HG03457 (cell line): ENCODE results near the gene TIAM1.

ENCODE experiments used
- ATAC-seq: cut with Tn5 transposase; IDR thresholded peaks from one replicate; pipeline ENCODE4 v1.9.1; 2021; ENCODE audit warnings: moderate number of reproducible peaks; ENCODE audit not compliant: unreplicated experiment

TIAM1 gene

DNA sequence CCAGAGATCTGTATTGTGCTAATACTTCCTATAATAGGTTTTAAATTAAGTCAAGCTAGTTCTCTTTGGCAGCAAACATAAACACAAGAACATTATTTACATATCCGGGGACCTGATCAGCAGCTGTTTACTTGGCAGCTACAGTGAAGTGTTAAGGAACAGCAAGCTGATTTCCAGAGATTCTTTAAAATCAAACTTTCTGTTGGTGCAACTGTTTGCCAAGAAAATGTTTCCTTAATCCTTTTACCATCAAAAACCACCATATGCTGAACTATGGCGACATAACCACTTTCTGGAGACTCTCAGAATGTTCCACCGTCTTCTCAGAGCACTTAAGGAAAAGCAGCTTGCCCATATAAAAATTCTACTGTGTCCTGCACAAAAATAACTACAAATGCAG, 198.8 kb downstream of the TIAM1 start:
- no peak for ATAC-seq

DNA sequence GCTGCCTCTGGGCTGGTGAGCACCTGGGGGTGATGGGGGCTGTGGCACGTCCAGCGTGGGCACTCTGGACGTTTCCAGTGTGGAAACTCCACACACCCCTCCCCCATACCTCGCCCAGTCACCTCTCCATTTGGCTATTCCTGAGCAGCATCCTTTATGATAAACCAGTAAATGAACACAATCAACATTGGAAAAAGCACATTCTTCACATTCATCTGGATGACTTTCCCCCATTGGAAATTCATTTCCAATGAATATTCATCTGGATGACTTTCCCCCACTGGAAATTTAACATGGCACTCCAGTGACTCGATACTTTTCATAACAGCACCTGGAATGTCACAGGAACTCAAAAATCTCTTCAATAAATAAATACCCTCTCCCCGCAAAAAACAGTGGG, 201.0 kb downstream of the TIAM1 start:
- no peak for ATAC-seq

DNA sequence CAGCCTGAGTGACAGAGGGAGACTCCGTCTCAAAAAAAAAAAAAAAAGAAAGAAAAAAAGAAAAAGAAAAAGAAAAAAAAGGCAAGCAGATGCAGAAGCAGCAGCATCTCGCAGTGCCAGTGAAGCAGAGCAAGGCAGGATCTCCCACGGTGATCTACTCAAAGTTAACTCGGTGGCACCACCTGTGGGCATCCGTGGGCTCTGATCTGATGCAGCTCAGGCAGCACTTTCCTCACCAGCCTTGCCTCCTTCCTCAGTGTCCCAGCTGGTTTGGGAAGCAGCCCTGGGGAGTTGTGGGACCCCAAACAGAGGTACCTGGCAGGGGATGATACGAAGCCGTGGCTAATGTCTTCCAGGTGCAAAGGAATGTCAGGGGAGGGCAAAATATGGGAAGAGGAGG, 201.5 kb downstream of the TIAM1 start:
- ATAC-seq = no peak

DNA sequence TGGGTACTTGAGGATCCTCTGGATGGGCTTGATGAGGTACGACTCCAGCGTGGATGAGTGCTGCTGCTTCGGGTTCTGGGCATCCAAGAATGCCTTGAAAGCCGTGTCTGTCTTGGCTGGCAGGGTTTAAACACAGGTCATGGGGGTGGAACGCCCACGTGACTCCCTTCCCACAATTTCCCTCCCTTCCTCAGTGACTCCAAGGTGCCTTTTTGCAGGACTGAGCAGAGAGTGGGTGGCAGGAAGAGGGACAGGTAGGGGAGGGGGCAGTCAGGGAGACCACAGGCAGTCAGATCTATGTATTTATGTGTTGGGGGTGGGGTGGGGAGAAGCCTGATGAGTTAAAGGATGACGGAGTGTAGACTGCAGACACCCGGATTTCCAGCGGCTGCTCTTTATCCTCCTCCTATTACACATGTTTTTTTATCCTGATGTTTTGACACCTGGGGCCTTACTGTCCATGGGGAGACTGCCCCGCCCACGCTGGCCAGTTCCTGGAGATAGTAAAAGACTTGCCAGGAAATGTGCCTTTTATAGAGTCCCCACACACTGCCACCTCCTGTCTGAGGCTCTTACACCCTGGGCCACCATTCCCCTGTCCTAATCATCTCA, 202.6 kb downstream of the TIAM1 start:
- ATAC-seq = no peak

DNA sequence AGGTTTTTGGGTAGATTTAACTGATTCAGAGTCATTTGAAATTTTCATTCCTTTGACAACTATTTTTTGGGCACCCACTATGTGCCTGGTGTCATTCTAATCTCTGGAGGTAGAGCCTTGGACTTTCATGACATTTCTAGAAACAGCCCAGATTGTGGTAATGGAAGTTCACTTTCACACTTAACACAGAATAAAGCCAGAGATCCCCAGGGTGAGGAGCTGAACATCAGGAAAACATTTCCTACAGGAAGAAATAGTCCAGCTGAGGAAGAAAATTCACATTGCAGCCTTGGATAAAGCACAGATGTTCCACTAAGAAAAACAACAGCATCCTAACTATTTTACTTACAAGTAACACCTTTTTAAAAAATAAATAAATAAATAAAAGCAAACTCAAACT, 203.4 kb downstream of the TIAM1 start:
- no peak for ATAC-seq

DNA sequence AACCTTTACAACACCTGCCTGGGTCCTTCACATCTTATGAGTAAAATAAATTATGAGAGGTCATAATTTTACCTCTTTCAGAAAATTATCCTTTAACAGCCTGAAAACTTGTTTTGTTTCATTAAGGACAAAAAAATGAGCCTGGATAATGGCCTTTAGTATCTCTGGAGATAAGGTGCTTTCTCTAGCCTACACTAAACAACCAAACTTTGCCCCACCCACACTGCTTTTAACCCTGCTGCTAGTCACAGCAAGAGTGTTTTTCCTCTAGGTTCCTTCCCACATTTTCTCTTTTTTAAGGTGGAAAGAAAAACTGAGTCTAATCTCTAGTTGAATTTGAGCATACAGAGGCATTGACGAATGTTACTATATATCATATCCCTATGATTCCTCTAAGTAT, 204.0 kb downstream of the TIAM1 start:
- no peak for ATAC-seq

DNA sequence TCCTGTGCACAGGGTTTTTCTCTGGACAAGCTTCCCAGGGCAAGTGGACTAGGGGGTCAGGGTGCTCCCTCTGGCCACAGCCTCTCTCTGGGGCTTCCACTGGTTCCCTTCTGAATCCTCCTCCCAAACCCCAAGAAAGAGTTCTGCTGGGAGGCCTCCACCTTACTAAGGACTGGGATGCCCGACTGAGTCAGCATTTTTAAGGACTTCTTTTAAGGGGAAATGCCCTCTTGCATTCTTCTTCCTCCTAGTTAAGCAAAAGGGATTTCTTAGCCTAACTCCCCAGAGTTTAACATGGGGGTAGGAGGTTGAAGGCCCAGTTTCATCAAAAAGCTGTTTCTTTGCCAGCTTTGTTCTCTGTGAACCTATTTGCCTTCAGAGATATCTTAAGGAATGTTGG, 206.1 kb downstream of the TIAM1 start:
- no peak for ATAC-seq

DNA sequence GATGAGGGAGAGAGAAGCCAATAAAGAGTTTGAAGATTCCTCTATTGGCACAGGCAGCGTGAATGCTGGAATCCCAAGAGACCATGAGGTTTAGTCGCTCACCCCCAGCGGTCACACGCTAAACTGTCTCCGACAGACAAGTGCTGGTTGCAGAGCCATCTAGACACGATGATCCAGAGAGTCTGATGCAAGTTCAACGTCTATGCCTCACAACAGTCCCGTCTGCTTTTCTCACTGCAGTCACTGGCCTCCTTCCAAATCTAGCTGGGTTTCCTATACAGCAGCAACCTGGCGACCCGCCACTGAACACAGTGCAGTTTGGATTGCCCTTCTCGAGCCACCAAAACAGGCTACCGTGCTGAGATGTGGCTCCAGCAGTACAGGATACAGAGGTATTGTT, 207.2 kb downstream of the TIAM1 start:
- no peak for ATAC-seq

DNA sequence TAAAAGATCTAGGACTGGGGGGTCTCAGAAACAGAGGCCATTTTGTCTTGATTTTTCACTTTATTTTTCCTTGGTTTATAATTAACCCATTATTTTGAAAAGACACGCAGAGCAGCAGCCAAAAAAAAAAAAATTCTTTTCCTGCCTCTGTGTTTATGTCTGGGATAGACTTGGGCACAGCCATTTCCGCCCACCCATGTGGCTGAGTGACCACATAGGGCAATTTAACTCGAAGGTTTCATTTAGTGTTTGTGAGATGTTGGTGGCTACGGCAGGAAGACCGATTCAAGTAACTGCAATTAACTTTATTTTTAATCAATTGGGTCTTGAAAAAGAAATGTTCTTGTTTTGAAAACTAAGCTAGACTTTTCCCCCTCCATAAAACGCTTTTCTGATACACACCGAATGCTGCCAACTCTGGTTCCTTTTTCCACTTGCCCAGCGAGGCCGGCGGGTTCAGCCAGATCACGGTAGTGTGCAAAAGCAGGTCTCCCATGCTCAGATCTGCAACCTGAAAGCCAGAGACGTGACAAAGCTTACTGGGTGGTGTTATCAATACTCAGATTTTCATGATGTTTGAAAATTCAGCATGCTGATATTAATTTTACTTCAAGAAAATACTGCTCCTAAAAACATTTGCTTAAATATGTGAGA, 208.4 kb downstream of the TIAM1 start:
- no peak for ATAC-seq

DNA sequence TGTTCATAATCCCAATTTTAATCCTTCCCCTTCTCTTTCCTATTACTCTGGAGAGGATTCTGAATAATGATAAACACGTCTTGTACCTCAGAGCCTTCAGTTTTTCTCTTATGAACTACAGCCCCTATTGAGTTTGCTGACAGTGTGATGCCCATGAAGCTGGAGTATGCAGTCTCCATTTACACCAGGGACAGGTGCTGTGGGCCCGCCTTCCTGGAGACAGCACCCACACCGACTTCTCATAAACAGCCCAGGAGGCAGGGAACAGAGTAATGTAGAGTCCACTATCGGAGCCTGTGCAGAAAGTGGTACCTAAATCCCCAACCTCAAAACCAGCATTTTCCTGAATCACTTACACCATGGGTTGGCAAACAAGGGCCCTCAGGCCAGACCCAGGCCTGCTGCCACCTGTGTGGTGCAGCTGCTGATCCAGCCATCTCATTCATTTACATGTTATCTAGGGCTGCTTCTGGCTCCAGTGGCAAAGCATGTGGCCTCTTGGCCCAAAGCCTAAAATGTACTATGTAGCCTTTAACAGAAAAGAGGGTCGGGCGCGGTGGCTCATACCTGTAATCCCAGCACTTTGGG, 210.7 kb downstream of the TIAM1 start:
- no peak for ATAC-seq

DNA sequence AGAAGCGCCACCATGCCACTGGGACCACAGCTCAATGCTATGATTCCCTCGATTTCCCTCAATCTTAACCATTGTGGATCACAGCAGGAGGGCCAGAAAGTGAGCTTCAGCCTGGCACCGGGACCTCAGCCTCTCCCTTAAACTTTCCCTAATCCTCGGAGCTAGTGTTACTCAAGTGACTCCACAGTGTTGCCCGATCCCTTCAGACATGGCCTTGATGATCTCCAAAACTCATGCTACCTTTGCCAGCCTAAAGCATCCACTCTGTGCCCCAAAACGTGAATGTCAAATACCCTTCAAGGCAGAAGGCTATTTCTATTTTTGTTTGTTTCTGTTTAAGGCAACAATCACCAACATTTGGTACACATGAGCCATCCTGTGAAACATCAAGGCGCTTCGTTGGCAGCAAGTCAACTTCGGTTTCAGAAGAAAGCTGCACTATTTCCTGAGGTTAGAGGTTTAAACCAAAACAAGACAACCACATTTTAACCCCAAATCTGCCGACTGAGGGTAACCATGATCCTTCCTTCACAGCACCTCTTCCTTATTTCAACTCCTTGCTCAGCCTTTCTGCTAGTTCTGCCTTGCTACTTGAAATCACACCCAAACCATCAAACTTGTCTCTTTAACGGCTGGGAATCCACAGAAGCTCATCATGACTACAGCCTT, 211.4 kb downstream of the TIAM1 start:
- ATAC-seq = peak; percentile 69

DNA sequence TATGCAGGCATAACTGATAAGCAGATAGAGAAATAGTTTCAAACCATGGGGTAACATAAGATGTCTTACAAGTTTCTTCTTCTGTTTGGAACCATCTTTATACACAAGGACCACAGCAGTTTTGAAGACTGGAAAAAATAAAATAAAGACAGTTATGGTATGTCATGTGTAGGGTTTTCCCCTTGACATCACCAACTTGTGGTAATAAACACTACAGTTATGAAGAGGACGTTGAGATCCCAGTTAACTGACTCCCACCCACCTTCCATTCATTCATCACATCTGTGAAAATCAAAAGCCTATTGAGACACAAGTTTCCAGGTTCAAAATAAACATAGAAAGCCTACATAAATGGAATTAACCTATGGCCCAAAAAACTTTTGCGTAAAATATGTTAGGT, 213.2 kb downstream of the TIAM1 start:
- no peak for ATAC-seq

DNA sequence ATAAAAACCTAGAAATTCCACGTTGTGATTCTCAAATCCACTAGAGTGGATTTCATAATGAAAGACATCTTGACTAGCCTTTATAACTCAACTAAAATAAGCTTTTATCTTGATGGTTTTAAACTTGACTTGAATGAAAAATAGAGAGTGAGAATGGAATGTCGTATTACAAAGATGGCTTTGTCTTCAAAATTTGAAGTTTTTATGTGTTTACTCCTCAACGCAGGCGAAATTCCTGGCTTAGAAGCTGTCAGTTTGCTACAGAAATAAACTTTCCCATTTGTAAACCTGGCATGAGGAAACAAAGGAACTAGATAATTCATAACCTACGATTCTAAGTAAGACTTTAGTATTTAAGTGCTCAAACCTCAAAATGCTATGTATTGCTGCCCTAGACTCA, 215.8 kb downstream of the TIAM1 start:
- ATAC-seq = no peak

DNA sequence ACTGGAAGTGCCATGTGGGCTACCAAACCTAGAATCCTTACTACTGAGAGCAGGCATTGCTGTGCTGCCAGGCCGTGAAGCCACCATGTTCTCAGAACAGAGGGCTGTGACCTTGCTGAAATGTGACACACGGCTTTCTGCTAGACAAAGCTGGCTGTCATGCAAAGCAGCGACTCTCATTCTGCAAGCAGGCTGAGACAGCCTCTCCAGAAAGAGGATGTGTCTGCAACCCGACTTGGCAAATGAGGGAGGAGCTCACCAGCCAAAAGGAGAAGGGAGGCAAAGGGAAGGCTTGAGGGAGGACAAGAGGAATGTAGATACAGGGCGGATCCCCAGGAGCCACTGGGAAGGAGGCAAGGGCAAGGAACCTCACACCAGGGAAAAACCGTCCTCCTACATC, 220.1 kb downstream of the TIAM1 start:
- no peak for ATAC-seq

DNA sequence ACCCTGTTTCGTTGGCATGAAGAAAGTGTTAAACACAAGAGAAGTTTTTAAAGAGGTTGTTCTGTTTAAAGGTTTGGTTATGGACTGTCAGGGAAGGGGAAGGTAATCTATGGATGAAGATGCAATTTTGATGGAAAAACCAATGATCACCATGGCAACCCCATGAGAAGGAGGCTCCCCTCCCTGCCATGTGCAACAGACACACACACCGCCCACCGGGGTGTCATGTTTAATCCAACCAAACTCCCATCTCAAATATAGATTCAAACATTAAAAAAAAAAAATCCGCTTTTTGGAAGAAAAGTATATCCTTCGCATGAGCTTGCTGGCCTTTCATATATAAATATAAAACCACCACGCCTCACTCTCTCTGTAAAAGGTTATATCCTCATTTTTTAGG, 224.9 kb downstream of the TIAM1 start:
- no peak for ATAC-seq

DNA sequence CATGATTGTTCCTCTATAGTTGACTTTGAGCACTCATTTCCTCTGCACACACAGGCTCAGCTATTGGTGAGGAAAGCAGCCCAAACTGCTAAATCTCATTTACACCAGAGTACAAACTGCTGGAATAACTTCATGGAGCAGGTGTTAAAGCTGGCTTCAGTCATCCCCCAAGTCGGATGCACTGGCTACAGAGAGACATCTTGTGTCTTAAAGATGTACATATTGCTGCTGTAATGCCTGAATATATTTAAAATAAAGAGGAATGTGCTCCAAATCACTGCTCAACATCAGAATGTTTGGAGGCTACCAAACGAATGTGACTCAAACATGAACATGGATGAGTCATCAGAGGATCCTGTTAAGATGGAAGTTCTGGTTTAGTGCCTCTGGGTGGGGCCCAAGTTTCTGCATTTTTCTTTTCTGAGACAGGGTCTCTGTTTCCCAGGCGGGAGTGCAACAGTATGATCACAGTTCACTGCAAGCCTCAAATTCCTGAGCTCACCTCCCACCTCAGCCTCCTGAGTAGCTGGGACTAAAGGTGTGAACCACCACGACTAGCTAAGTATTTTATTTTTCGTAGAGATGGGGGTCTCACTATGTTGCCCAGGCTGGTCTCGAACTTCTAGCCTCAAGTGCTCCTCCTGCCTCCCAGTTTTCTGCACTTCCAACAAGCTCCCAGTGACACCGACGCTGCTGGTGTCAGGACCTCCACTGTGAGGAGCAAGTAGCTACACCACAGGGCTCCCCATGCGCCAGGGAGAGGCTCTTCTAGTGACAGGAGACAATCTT, 226.7 kb downstream of the TIAM1 start:
- no peak for ATAC-seq

DNA sequence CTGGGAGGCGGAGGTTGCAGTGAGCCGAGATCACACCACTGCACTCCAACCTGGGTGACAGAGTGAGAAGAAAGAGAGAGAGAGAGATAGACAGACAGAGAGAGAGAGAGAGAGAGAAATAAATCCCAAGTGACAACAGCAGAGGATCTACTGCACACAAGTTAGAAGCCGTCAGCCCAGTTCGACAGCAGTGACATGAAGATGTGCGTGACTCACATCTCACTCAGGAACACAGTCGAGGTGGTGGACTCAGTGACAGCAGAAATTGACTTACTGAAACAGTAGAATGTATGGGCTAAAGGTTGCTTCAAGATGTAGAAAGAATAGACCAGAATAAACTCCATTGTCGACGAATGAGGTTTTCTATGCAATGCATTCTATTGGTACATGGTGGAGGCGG, 228.8 kb downstream of the TIAM1 start:
- no peak for ATAC-seq

DNA sequence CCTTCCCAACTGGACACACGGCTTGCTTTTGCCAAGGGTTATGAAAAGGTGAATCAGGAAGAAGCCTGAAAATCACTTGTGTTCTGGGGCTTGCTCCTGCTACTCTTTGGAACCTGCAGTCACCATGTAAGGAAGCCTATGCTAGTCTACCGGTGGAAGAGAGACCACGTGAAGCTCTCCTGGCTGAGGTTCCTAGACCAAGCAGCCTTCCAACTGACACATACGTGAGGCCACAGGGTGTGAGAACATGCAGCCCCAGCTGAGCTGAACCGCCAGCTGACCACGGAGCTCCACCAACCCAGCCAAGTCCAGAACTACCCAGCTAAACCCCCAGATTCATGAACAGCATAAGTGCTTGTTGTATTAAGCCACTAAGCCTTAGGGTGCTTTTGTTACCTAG, 233.0 kb downstream of the TIAM1 start:
- ATAC-seq = no peak

DNA sequence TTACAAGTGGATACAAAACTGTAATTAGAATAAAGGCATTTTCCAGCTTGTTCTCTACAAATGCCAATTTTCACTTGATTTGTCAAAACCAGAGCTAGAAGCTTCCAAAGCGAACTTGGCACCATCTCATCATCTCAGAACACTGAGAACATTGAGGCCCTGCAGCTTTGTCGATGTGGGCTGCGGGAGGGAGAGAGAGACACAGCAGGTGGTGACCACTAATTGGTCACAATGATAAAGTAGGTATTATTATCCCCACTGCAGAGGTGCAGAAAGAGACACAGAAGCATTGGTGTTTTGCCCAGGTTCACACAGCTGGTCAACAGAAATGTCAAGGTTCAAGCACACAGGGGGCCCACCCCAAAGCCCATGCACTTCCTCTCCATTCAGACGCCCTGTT, 233.6 kb downstream of the TIAM1 start:
- no peak for ATAC-seq

DNA sequence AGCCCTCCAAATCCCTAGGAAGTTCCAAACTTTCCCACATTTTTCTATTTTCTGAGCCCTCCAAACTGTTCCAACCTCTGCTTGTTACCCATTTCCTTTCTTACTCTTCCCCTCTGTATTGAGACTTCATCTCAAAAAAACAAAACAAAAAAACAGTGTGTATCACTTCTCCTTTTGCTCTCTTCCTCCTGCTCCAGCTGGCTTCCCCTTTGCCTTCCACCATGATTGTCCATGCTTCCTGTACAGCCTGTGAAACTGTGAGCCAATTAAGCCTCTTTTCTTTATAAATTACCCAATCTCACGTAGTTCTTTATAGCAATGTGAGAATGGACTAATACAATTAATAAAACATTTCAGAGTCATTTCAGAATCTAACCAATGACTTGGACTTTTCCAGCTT, 236.2 kb downstream of the TIAM1 start:
- ATAC-seq = no peak

DNA sequence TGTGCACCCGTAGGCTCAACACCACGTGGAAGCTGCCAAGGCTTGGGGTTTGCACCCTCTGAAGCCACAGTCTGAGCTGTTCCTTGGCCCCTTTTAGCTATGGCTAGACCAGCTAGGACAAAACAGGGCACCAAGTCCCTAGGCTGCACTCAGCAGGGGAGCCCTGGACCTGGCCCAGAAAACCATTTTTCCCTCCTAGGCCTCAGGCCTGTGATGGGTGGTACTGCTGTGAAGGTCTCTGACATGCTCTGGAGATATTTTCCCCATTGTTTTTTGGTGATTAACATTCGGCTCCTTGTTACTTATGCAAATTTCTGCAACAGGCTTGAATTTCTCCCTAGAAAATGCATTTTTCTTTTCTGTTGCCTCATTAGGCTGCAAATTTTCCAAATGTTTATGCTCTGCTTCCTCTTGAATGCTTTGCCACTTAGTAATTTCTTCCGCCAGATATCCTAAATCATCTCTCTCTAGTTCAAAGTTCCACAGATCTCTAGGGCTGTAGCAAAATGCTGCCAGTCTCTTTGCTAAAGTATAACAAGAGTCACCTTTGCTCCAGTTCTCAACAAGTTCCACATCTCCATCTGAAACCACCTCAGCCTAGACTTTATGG, 236.8 kb downstream of the TIAM1 start:
- no peak for ATAC-seq
